GM23248 (cell line): ENCODE data around the gene EGLN3. TPM values are rescaled to one million over a fixed set of nuclear protein-coding genes. Genes with fewer than 3 reads are reported as not detected.
"Not testable (repeated sequence)": the region's sequence is repeated elsewhere in the genome, so short reads cannot be mapped to it uniquely, and the experiment has no call there.

Source experiments
- DNase-seq: peaks from one replicate; pipeline ENCODE4 v3.0.0-alpha.2; 2015
- H2AFZ ChIP-seq: fragments of 200-600 bp; sonication (generic); 2 replicates; pipeline ENCODE4 v1.6.1; 2016; ENCODE audit warnings: antibody characterized with exemption
- H3F3A ChIP-seq: fragments of 200-600 bp; sonication (generic); 2 replicates; pipeline ENCODE4 v1.6.1; 2016; ENCODE audit warnings: mild to moderate bottlenecking, antibody characterized with exemption, mixed run types; ENCODE audit not compliant: insufficient read depth
- H3K27ac ChIP-seq: fragments of 200-600 bp; sonication (generic); 2 replicates; pipeline ENCODE4 v1.5.1; 2016; ENCODE audit warnings: mild to moderate bottlenecking
- H3K27me3 ChIP-seq: fragments of 200-600 bp; sonication (generic); replicated peaks from 2 replicates; pipeline ENCODE4 v1.6.1; 2016; ENCODE audit warnings: mild to moderate bottlenecking; ENCODE audit not compliant: insufficient read depth
- H3K36me3 ChIP-seq: fragments of 200-600 bp; sonication (generic); 2 replicates; pipeline ENCODE4 v1.6.1; 2016; ENCODE audit warnings: low read depth, mild to moderate bottlenecking
- H3K4me1 ChIP-seq: fragments of 200-600 bp; sonication (generic); 2 replicates; pipeline ENCODE4 v1.6.1; 2016; ENCODE audit warnings: mild to moderate bottlenecking; ENCODE audit not compliant: insufficient read depth
- H3K4me2 ChIP-seq: fragments of 200-600 bp; sonication (generic); one replicate; pipeline ENCODE4 v1.6.1; 2016; ENCODE audit warnings: mild to moderate bottlenecking; ENCODE audit not compliant: unreplicated experiment
- H3K4me3 ChIP-seq: fragments of 200-600 bp; sonication (generic); 2 replicates; pipeline ENCODE4 v1.5.1; 2016; ENCODE audit warnings: mild to moderate bottlenecking
- H3K79me2 ChIP-seq: fragments of 200-600 bp; sonication (generic); 2 replicates; pipeline ENCODE4 v1.6.1; 2016; ENCODE audit warnings: mild to moderate bottlenecking; ENCODE audit not compliant: insufficient read depth
- H3K9ac ChIP-seq: fragments of 200-600 bp; sonication (generic); 2 replicates; pipeline ENCODE4 v1.6.1; 2016; ENCODE audit warnings: mild to moderate bottlenecking
- H3K9me2 ChIP-seq: fragments of 200-600 bp; sonication (generic); 2 replicates; pipeline ENCODE4 v1.6.1; 2016; ENCODE audit warnings: mixed run types, mild to moderate bottlenecking, moderate library complexity; ENCODE audit not compliant: insufficient read depth
- H3K9me3 ChIP-seq: fragments of 200-600 bp; sonication (generic); one replicate; pipeline ENCODE4 v1.6.1; 2017; ENCODE audit warnings: low read depth
- H4K20me1 ChIP-seq: fragments of 200-600 bp; sonication (generic); 2 replicates; pipeline ENCODE4 v1.6.0; 2016; ENCODE audit not compliant: insufficient read depth
- EZH2 ChIP-seq: fragments of 200-600 bp; sonication (generic); IDR thresholded peaks from 2 replicates; pipeline ENCODE4 v1.6.1; 2018; ENCODE audit warnings: antibody characterized with exemption, mild to moderate bottlenecking; ENCODE audit not compliant: insufficient read depth, poor library complexity, severe bottlenecking
- EZH2phosphoT487 ChIP-seq: fragments of 200-600 bp; sonication (generic); IDR thresholded peaks from 2 replicates; pipeline ENCODE4 v1.6.1; 2018; ENCODE audit warnings: antibody characterized with exemption, moderate library complexity, mild to moderate bottlenecking, low read depth; ENCODE audit not compliant: insufficient read depth
- WGBS, 2 experiments: methylation state at CpG; one replicate each; pipeline ENCODE4 v1.1.6; 2015 to 2017; ENCODE audit warnings: low lambda C conversion rate in 2 of 2, low coverage in 1 of 2; ENCODE audit errors: missing lambda C conversion rate in 2 of 2; 5-methylcytosine and 5-hydroxymethylcytosine counted together
- in situ Hi-C: fragments of 300-500 bp; cut with MboI; formaldehyde crosslinking; loops from 2 replicates; pipeline ENCODE4 v1.15.0; 2020
- polyA plus RNA-seq: library from polyadenylated mRNA; unstranded; fragments of >200 nt; fragmentation: Nextera tagmentation; extraction: Ambion mirVana; gene quantifications from 2 replicates; pipeline ENCODE4 v1.2.1, GENCODE V29; 2016
- total RNA-seq: library from RNA; depleted of rRNA; stranded (reverse); fragments of >200 nt; shearing (Covaris generic); gene quantifications from 2 replicates; pipeline ENCODE4 v1.2.3, GENCODE V29; 2014

The EGLN3 gene
- total and polyA plus RNA-seq, 2 experiments from 2014 or later = 0.11 to 0.22 TPM

GRCh38 chr14:33972583-33973081 lies 21.8 kb upstream of the EGLN3 start:
- in situ Hi-C loops = no loop called here
- peaks cover 45% of the 10 kb centered on the region for H3K27me3 ChIP-seq
- no peaks in the 10 kb centered on the region for H3K9me3 ChIP-seq
- no peak overlapping the region for H3K4me2 ChIP-seq
- 78 to 81% methylated on average over 6 of the region's 6 CpGs for WGBS, 2 experiments
- no peaks in the 10 kb centered on the region for H3K9me2 ChIP-seq
- TF ChIP-seq EZH2 (no peak), EZH2phosphoT487 (no peak)
- H3K27ac ChIP-seq = no peak overlapping the region
- H3K79me2 ChIP-seq = no peaks in the 10 kb centered on the region
- no peak for DNase-seq
- no peak overlapping the region for H3K9ac ChIP-seq
- H3K36me3 ChIP-seq = no peaks in the 10 kb centered on the region
- no peaks in the 10 kb centered on the region for H4K20me1 ChIP-seq
- H3K4me1 ChIP-seq = no peaks in the 10 kb centered on the region
- H2AFZ ChIP-seq = no peak overlapping the region
- no peak overlapping the region for H3K4me3 ChIP-seq
- H3F3A ChIP-seq = no peaks in the 10 kb centered on the region

- H3K79me2 ChIP-seq, H3K27ac ChIP-seq, H3K9me2 ChIP-seq, H3K4me3 ChIP-seq, H3K36me3 ChIP-seq, H4K20me1 ChIP-seq, H3K9ac ChIP-seq, H3F3A ChIP-seq, DNase-seq, H2AFZ ChIP-seq, H3K4me1 ChIP-seq, H3K9me3 ChIP-seq, H3K4me2 ChIP-seq, in situ Hi-C loops: not testable (repeated sequence)
- peaks cover 28% of the 10 kb centered on the region for H3K27me3 ChIP-seq
- WGBS, 2 experiments = 53 to 63% methylated on average over 1 of the region's 1 CpG
Measured at GRCh38 chr14:33969846-33970245, 19.0 kb upstream of the EGLN3 start.

GRCh38 chr14:33968722-33969121 lies 17.8 kb upstream of the EGLN3 start:
- no peak overlapping the region for H3K9ac ChIP-seq
- H4K20me1 ChIP-seq = no peaks in the 10 kb centered on the region
- no peak overlapping the region for H3K4me3 ChIP-seq
- no peaks in the 10 kb centered on the region for H3K4me1 ChIP-seq
- no peak overlapping the region for H3K4me2 ChIP-seq
- DNase-seq = no peak
- H3K9me3 ChIP-seq = no peaks in the 10 kb centered on the region
- no peaks in the 10 kb centered on the region for H3K9me2 ChIP-seq
- H3K27ac ChIP-seq = no peak overlapping the region
- in situ Hi-C loops = no loop called here
- no peak for TF ChIP-seq EZH2
- TF ChIP-seq EZH2phosphoT487 = no peak
- H3K36me3 ChIP-seq = no peaks in the 10 kb centered on the region
- no peaks in the 10 kb centered on the region for H3K79me2 ChIP-seq
- 0 to 3% methylated on average over 1 of the region's 1 CpG for WGBS, 2 experiments
- H3F3A ChIP-seq = no peaks in the 10 kb centered on the region
- H3K27me3 ChIP-seq = peaks cover 23% of the 10 kb centered on the region
- no peak overlapping the region for H2AFZ ChIP-seq

- DNase-seq = no peak
- Histone ChIP-seq H2AFZ (no peak overlapping the region), H3K9me3 (no peaks in the 10 kb centered on the region), H3K27me3 (peaks cover 18% of the 10 kb centered on the region; the same call in 1 of the 2 replicates), H3K4me2 (no peak overlapping the region), H3K27ac (no peak overlapping the region), H3K9ac (no peak overlapping the region), H3K4me1 (no peaks in the 10 kb centered on the region), H3K4me3 (no peak overlapping the region), H3K9me2 (no peaks in the 10 kb centered on the region), H3F3A (no peaks in the 10 kb centered on the region), H3K36me3 (no peaks in the 10 kb centered on the region), H3K79me2 (no peaks in the 10 kb centered on the region), H4K20me1 (no peaks in the 10 kb centered on the region)
- no peak for TF ChIP-seq EZH2
- TF ChIP-seq EZH2phosphoT487 = no peak
- in situ Hi-C loops = no loop called here
- 36 to 44% methylated on average over 4 of the region's 4 CpGs for WGBS, 2 experiments
Measured at GRCh38 chr14:33967138-33967537, 16.3 kb upstream of the EGLN3 start.

GRCh38 chr14:33966276-33966675 lies 15.4 kb upstream of the EGLN3 start:
- in situ Hi-C loops = no loop called here
- 61 to 67% methylated on average over 6 of the region's 6 CpGs for WGBS, 2 experiments
- TF ChIP-seq EZH2phosphoT487 (no peak), EZH2 (no peak)
- no peak overlapping the region for H3K9ac ChIP-seq
- DNase-seq = no peak
- H3K9me3 ChIP-seq = no peaks in the 10 kb centered on the region
- H3K36me3 ChIP-seq = no peaks in the 10 kb centered on the region
- no peaks in the 10 kb centered on the region for H3K9me2 ChIP-seq
- peaks cover 18% of the 10 kb centered on the region; the same call in 1 of the 2 replicates for H3K27me3 ChIP-seq
- H3K4me3 ChIP-seq = no peak overlapping the region
- no peaks in the 10 kb centered on the region for H4K20me1 ChIP-seq
- H3K4me1 ChIP-seq = no peaks in the 10 kb centered on the region
- no peaks in the 10 kb centered on the region for H3F3A ChIP-seq
- H3K4me2 ChIP-seq = no peak overlapping the region
- no peak overlapping the region for H2AFZ ChIP-seq
- no peak overlapping the region for H3K27ac ChIP-seq
- no peaks in the 10 kb centered on the region for H3K79me2 ChIP-seq
